Naive thymus-derived CD4-positive, alpha-beta T cell (primary cell): ENCODE results near the gene LENG1. TPM values are rescaled to one million over a fixed set of nuclear protein-coding genes. Genes with fewer than 3 reads are reported as not detected.
"Not testable (repeated sequence)": the region's sequence is repeated elsewhere in the genome, so short reads cannot be mapped to it uniquely, and the experiment has no call there.

ENCODE experiments used
- ATAC-seq: fragments of 150-1000 bp; cut with Tn5 transposase; 2 replicates; pipeline ENCODE4 v1.10.0; 2021; ENCODE audit warnings: mild to moderate bottlenecking, moderate library complexity
- CTCF ChIA-PET: fragments of 350-600 bp; sonication (Branson Sonifier 250); formaldehyde crosslinking; loops from one replicate; lab custom pipeline; 2021; ENCODE audit warnings: antibody characterized with exemption; lab: Charles Lee
- POLR2A ChIA-PET: fragments of 350-600 bp; sonication (Branson Sonifier 250); formaldehyde crosslinking; loops from one replicate; lab custom pipeline; 2021; ENCODE audit warnings: antibody characterized with exemption, inconsistent platforms; lab: Charles Lee
- DNase-seq, 9 donors: peaks; one replicate each; pipeline versions ENCODE4 v3.0.0 to v3.0.0-alpha.2; 2020 to 2022; ENCODE audit warnings: mixed read lengths in 1 of 9
- H3K27ac ChIP-seq: one replicate; pipeline ENCODE4 v1.7.0; 2013; ENCODE audit warnings: mild to moderate bottlenecking, low read depth, low read length, moderate library complexity
- H3K27me3 ChIP-seq, 2 donors: one replicate each; pipeline ENCODE4 v1.7.0; 2013; ENCODE audit warnings: low read length in 2 of 2, mild to moderate bottlenecking in 2 of 2, moderate library complexity in 2 of 2; ENCODE audit not compliant: control insufficient read depth in 2 of 2, insufficient read depth in 2 of 2
- H3K36me3 ChIP-seq, 3 experiments: 1 replicate in 2 of 3; 2 replicates in 1 of 3; pipeline ENCODE4 v1.7.0; 2013; ENCODE audit warnings: low read length in 3 of 3, mild to moderate bottlenecking in 3 of 3, moderate library complexity in 1 of 3; ENCODE audit not compliant: insufficient read depth in 3 of 3, control insufficient read depth in 2 of 3
- H3K4me1 ChIP-seq, 2 donors: one replicate each; pipeline ENCODE4 v1.7.0; 2013; ENCODE audit warnings: low read length in 2 of 2, mild to moderate bottlenecking in 2 of 2, moderate library complexity in 1 of 2; ENCODE audit not compliant: control insufficient read depth in 2 of 2, insufficient read depth in 2 of 2
- H3K4me3 ChIP-seq: 2 replicates; pipeline ENCODE4 v1.7.0; 2013; ENCODE audit warnings: mild to moderate bottlenecking, low read length
- H3K9me3 ChIP-seq, 3 experiments: 1 replicate in 2 of 3; 2 replicates in 1 of 3; pipeline ENCODE4 v1.7.0; 2013; ENCODE audit warnings: low read length in 3 of 3; ENCODE audit not compliant: control insufficient read depth in 2 of 3
- H3K27ac Mint-ChIP-seq, 9 donors: one replicate each; pipeline ENCODE4 v1.8.0; 2020 to 2022; ENCODE audit warnings: mixed read lengths in 9 of 9, mild to moderate bottlenecking in 8 of 9, moderate library complexity in 5 of 9, inconsistent platforms in 2 of 9
- H3K27me3 Mint-ChIP-seq, 5 donors: one replicate each; pipeline ENCODE4 v1.8.0; 2021 to 2022; ENCODE audit warnings: mixed read lengths in 5 of 5, mild to moderate bottlenecking in 1 of 5
- H3K36me3 Mint-ChIP-seq, 5 donors: one replicate each; pipeline ENCODE4 v1.8.0; 2020 to 2022; ENCODE audit warnings: mixed read lengths in 5 of 5, mild to moderate bottlenecking in 3 of 5, inconsistent platforms in 1 of 5
- H3K4me1 Mint-ChIP-seq, 7 donors: one replicate each; pipeline ENCODE4 v1.8.0; 2020 to 2022; ENCODE audit warnings: mixed read lengths in 7 of 7, mild to moderate bottlenecking in 3 of 7, inconsistent platforms in 1 of 7
- H3K4me3 Mint-ChIP-seq, 10 donors: one replicate each; pipeline ENCODE4 v1.8.0; 2020 to 2022; ENCODE audit warnings: mild to moderate bottlenecking in 10 of 10, mixed read lengths in 10 of 10, moderate library complexity in 6 of 10, inconsistent platforms in 2 of 10
- H3K9me3 Mint-ChIP-seq, 11 donors: one replicate each; pipeline ENCODE4 v1.8.0; 2020 to 2022; ENCODE audit warnings: mixed read lengths in 11 of 11, mild to moderate bottlenecking in 4 of 11, inconsistent platforms in 1 of 11, moderate library complexity in 1 of 11
- intact Hi-C, 2 donors: fragments of 100-400 bp; cut with micrococcal nuclease; formaldehyde crosslinking; loops; one replicate each; pipeline ENCODE4 v1.15.1; 2023
- polyA plus RNA-seq, 2 donors: library from polyadenylated mRNA; unstranded; fragments of 300-500 nt; fragmentation: Illumina TruSeq; gene quantifications; one replicate each; pipeline ENCODE4 v1.2.3, GENCODE V29; 2021
- total RNA-seq, 6 experiments: library from RNA in 5 of 6; stranded (reverse) in 5 of 6; gene quantifications; 1 replicate in 5 of 6; 2 replicates in 1 of 6; pipeline ENCODE4 v1.2.3 and lab custom pipeline; 2021 to 2026

The LENG1 gene
- total and polyA plus RNA-seq, 7 experiments from 2014 or later, result 7.1 to 20.4 (median 11.9) TPM

- Mint-ChIP-seq H3K27ac (peak overlapping the region; percentile 95 to 100 (median 99)), H3K9me3 (no peaks in the 10 kb centered on the region), H3K27me3 (peaks cover 0 to 4% (median 0%) of the 10 kb centered on the region in 5 donors), H3K4me1 (peaks cover 21 to 66% (median 58%) of the 10 kb centered on the region in 7 donors), H3K4me3 (peak overlapping the region; percentile 86 to 100 (median 99)), H3K36me3 (peaks cover 4 to 36% (median 20%) of the 10 kb centered on the region in 5 donors)
- Histone ChIP-seq H3K27ac (peak overlapping the region; percentile 85), H3K4me3 (peak overlapping the region; percentile 79), H3K4me1 (peaks cover 35 to 37% of the 10 kb centered on the region in 2 donors), H3K27me3 (no peaks in the 10 kb centered on the region), H3K36me3 (peaks cover 18 to 49% (median 18%) of the 10 kb centered on the region in 3 experiments), H3K9me3 (no peaks in the 10 kb centered on the region)
- DNase-seq, result no peak
- ATAC-seq, result no peak
- ChIA-PET POLR2A (interaction anchor here (0.6 to 6.3 kb wide), 12 partner anchors 9 to 1457 kb away, joined by 3 to 135 read pairs (median 4); partner anchors contain the start of genes CNOT3, LENG1, MBOAT7 and PRPF31), CTCF (interaction anchor here (0.7 kb wide), 1 partner anchor 1335 kb away, joined by 3 read pairs; no protein-coding TSS in a partner anchor)
- intact Hi-C loops, result loop anchor here (1.0 to 2.0 kb wide), 3 partner anchors 9 to 98 kb away; partner anchors contain the start of genes CNOT3 (in 1 of the 2) and NDUFA3 (in 1 of the 2)
Observed at GRCh38 chr19:54201172-54201701, 41.7 kb upstream of the LENG1 start.

GRCh38 chr19:54199401-54199800 lies 39.9 kb upstream of the LENG1 start:
- peaks cover 28 to 35% of the 10 kb centered on the region in 2 donors for H3K4me1 ChIP-seq
- Mint-ChIP-seq H3K27me3 (peaks cover 0 to 4% (median 0%) of the 10 kb centered on the region in 5 donors), H3K4me1 (peaks cover 17 to 48% (median 45%) of the 10 kb centered on the region in 7 donors), H3K27ac (peak overlapping the region in 5 of 9 donors; percentile 58 to 87 (median 81)), H3K9me3 (no peaks in the 10 kb centered on the region), H3K4me3 (peak overlapping the region; percentile 66 to 99 (median 80)), H3K36me3 (peaks cover 0 to 31% (median 17%) of the 10 kb centered on the region in 5 donors)
- ATAC-seq, result no peak
- no peaks in the 10 kb centered on the region for H3K9me3 ChIP-seq
- CTCF ChIA-PET, result no interaction called here
- intact Hi-C loops, result loop anchor here in 1 of 2 donors (10.0 kb wide), 1 partner anchor 1185 kb away; the partner anchor contains the start of genes RPL28 and TMEM238
- no peak overlapping the region for H3K27ac ChIP-seq
- H3K36me3 ChIP-seq, result peaks cover 12 to 30% (median 13%) of the 10 kb centered on the region in 3 experiments
- H3K27me3 ChIP-seq, result no peaks in the 10 kb centered on the region
- DNase-seq, result no peak
- H3K4me3 ChIP-seq, result no peak overlapping the region
- POLR2A ChIA-PET, result interaction anchor here (1.3 to 6.3 kb wide), 4 partner anchors 10 to 40 kb away, joined by 3 to 135 read pairs (median 4); partner anchors contain the start of genes LENG1, MBOAT7 and TSEN34

GRCh38 chr19:54197121-54197520 lies 37.6 kb upstream of the LENG1 start:
- peaks cover 0 to 22% (median 16%) of the 10 kb centered on the region in 5 donors for H3K36me3 Mint-ChIP-seq
- H3K4me3 Mint-ChIP-seq, result no peak overlapping the region
- H3K27me3 ChIP-seq, result no peaks in the 10 kb centered on the region
- H3K27me3 Mint-ChIP-seq, result peaks cover 0 to 4% (median 0%) of the 10 kb centered on the region in 5 donors
- intact Hi-C loops, result loop anchor here in 1 of 2 donors (10.0 kb wide), 1 partner anchor 1188 kb away; the partner anchor contains the start of genes RPL28 and TMEM238
- no peaks in the 10 kb centered on the region for H3K9me3 ChIP-seq
- peaks cover 13 to 19% of the 10 kb centered on the region in 2 donors for H3K4me1 ChIP-seq
- no peaks in the 10 kb centered on the region for H3K9me3 Mint-ChIP-seq
- ChIA-PET POLR2A (interaction anchor here (1.0 kb wide), 2 partner anchors 9 to 11 kb away, joined by 4 read pairs; no protein-coding TSS in a partner anchor), CTCF (no interaction called here)
- no peak overlapping the region for H3K4me3 ChIP-seq
- DNase-seq (no peak), ATAC-seq (no peak)
- H3K4me1 Mint-ChIP-seq, result peaks cover 17 to 43% (median 31%) of the 10 kb centered on the region in 7 donors
- peaks cover 5 to 21% (median 6%) of the 10 kb centered on the region in 3 experiments for H3K36me3 ChIP-seq
- H3K27ac Mint-ChIP-seq, result peak overlapping the region in 2 of 9 donors; percentile 25 to 70
- no peak overlapping the region for H3K27ac ChIP-seq

GRCh38 chr19:54196536-54196935 lies 37.0 kb upstream of the LENG1 start:
- ATAC-seq, result no peak
- Mint-ChIP-seq H3K36me3 (peaks cover 0 to 18% (median 16%) of the 10 kb centered on the region in 5 donors), H3K27ac (no peak overlapping the region), H3K4me3 (no peak overlapping the region), H3K4me1 (peaks cover 18 to 43% (median 31%) of the 10 kb centered on the region in 7 donors), H3K27me3 (peaks cover 0 to 4% (median 0%) of the 10 kb centered on the region in 5 donors), H3K9me3 (no peaks in the 10 kb centered on the region)
- intact Hi-C loops, result loop anchor here in 1 of 2 donors (10.0 kb wide), 1 partner anchor 1188 kb away; the partner anchor contains the start of genes RPL28 and TMEM238
- Histone ChIP-seq H3K36me3 (peaks cover 5 to 15% (median 5%) of the 10 kb centered on the region in 3 experiments), H3K4me1 (peaks cover 13 to 19% of the 10 kb centered on the region in 2 donors), H3K9me3 (no peaks in the 10 kb centered on the region), H3K4me3 (no peak overlapping the region), H3K27me3 (no peaks in the 10 kb centered on the region), H3K27ac (no peak overlapping the region)
- ChIA-PET CTCF (no interaction called here), POLR2A (interaction anchor here (1.0 kb wide), 2 partner anchors 10 to 12 kb away, joined by 4 read pairs; no protein-coding TSS in a partner anchor)
- no peak for DNase-seq

- intact Hi-C loops, result loop anchor here in 1 of 2 donors (5.0 to 10.0 kb wide), 3 partner anchors 642 to 1190 kb away; partner anchors contain the start of genes RPL28 and TMEM238
- H3K4me3 Mint-ChIP-seq, H3K27me3 Mint-ChIP-seq, H3K9me3 ChIP-seq, ATAC-seq, H3K27ac ChIP-seq, DNase-seq, H3K9me3 Mint-ChIP-seq, H3K27me3 ChIP-seq, H3K4me3 ChIP-seq: not testable (repeated sequence)
- ChIA-PET POLR2A (interaction anchor here (0.6 to 0.7 kb wide), 2 partner anchors 163 to 1375 kb away, joined by 3 to 4 read pairs; no protein-coding TSS in a partner anchor), CTCF (interaction anchor here (0.6 to 0.9 kb wide), 2 partner anchors 79 to 262 kb away, joined by 3 to 4 read pairs; partner anchors contain the start of genes PRPF31 and TFPT)
- peaks cover 17 to 35% (median 25%) of the 10 kb centered on the region in 7 donors for H3K4me1 Mint-ChIP-seq
- peaks cover 0 to 18% (median 8%) of the 10 kb centered on the region in 5 donors for H3K36me3 Mint-ChIP-seq
- peaks cover 5 to 12% (median 5%) of the 10 kb centered on the region in 3 experiments for H3K36me3 ChIP-seq
- H3K4me1 ChIP-seq, result peaks cover 10 to 11% of the 10 kb centered on the region in 2 donors
- peak overlapping the region in 1 of 9 donors; percentile 28 for H3K27ac Mint-ChIP-seq
Observed at GRCh38 chr19:54194463-54194862, 34.9 kb upstream of the LENG1 start.

- peak overlapping the region; percentile 27 to 97 (median 61) for H3K4me3 Mint-ChIP-seq
- Histone ChIP-seq H3K27ac (no peak overlapping the region), H3K27me3 (no peaks in the 10 kb centered on the region), H3K36me3 (peaks cover 5 to 12% (median 5%) of the 10 kb centered on the region in 3 experiments), H3K4me3 (no peak overlapping the region), H3K4me1 (peaks cover 19 to 20% of the 10 kb centered on the region in 2 donors), H3K9me3 (no peaks in the 10 kb centered on the region)
- POLR2A ChIA-PET, result interaction anchor here (4.8 kb wide), 1 partner anchor 34 kb away, joined by 66 read pairs; the partner anchor contains the start of gene LENG1
- H3K4me1 Mint-ChIP-seq, result peaks cover 21 to 37% (median 26%) of the 10 kb centered on the region in 7 donors
- H3K27ac Mint-ChIP-seq, result peak overlapping the region in 5 of 9 donors; percentile 29 to 100 (median 38)
- H3K9me3 Mint-ChIP-seq, result peaks cover 0 to 2% (median 0%) of the 10 kb centered on the region in 11 donors
- ATAC-seq (no peak), DNase-seq (no peak)
- CTCF ChIA-PET, result no interaction called here
- intact Hi-C loops, result loop anchor here in 1 of 2 donors (5.0 to 10.0 kb wide), 3 partner anchors 641 to 1192 kb away; partner anchors contain the start of genes RPL28 and TMEM238
- peaks cover 0 to 18% (median 8%) of the 10 kb centered on the region in 5 donors for H3K36me3 Mint-ChIP-seq
- peaks cover 0 to 2% (median 0%) of the 10 kb centered on the region in 5 donors for H3K27me3 Mint-ChIP-seq
Observed at GRCh38 chr19:54193011-54193410, 33.5 kb upstream of the LENG1 start.
